GM18868 (cell line): ENCODE data around the gene NPTXR.
"Not testable (repeated sequence)": the region's sequence is repeated elsewhere in the genome, so short reads cannot be mapped to it uniquely, and the experiment has no call there.

Source experiments
- ATAC-seq: cut with Tn5 transposase; IDR thresholded peaks from one replicate; pipeline ENCODE4 v1.9.1; 2021; ENCODE audit warnings: mild to moderate bottlenecking, moderate library complexity; ENCODE audit not compliant: unreplicated experiment

The NPTXR gene

GRCh38 chr22:38832005-38832978, 11.5 kb downstream of the NPTXR start:
- ATAC-seq = no peak

- no peak for ATAC-seq
Measured at GRCh38 chr22:38831166-38831945, 12.5 kb downstream of the NPTXR start.

- ATAC-seq = no peak
Measured at GRCh38 chr22:38830845-38831108, 13.1 kb downstream of the NPTXR start.

- no peak for ATAC-seq
Measured at GRCh38 chr22:38830026-38830844, 13.6 kb downstream of the NPTXR start.

- no peak for ATAC-seq
Measured at GRCh38 chr22:38829485-38829884, 14.3 kb downstream of the NPTXR start.

GRCh38 chr22:38828616-38829205, 15.1 kb downstream of the NPTXR start:
- ATAC-seq = no peak

- no peak for ATAC-seq
Measured at GRCh38 chr22:38828191-38828590, 15.6 kb downstream of the NPTXR start.

GRCh38 chr22:38827510-38827909, 16.3 kb downstream of the NPTXR start:
- no peak for ATAC-seq

GRCh38 chr22:38826801-38827200, 17.0 kb downstream of the NPTXR start:
- ATAC-seq = no peak

- ATAC-seq = no peak
Measured at GRCh38 chr22:38826386-38826785, 17.4 kb downstream of the NPTXR start.

- no peak for ATAC-seq
Measured at GRCh38 chr22:38824585-38824984, 19.2 kb downstream of the NPTXR start.

- no peak for ATAC-seq
Measured at GRCh38 chr22:38823637-38824036, 20.2 kb downstream of the NPTXR start.

- no peak for ATAC-seq
Measured at GRCh38 chr22:38823076-38823475, 20.8 kb downstream of the NPTXR start.

- no peak for ATAC-seq
Measured at GRCh38 chr22:38820020-38820419, 23.8 kb downstream of the NPTXR start.

GRCh38 chr22:38819387-38819940, 24.4 kb downstream of the NPTXR start:
- ATAC-seq = no peak

GRCh38 chr22:38817196-38817595, 26.6 kb downstream of the NPTXR start:
- no peak for ATAC-seq

- no peak for ATAC-seq
Measured at GRCh38 chr22:38815842-38816241, 28.0 kb downstream of the NPTXR start.

- ATAC-seq = no peak
Measured at GRCh38 chr22:38811241-38811640, 32.6 kb downstream of the NPTXR start.

GRCh38 chr22:38805041-38805593, 38.7 kb downstream of the NPTXR start:
- not testable (repeated sequence) for ATAC-seq

GRCh38 chr22:38802671-38803121, 41.1 kb downstream of the NPTXR start:
- no peak for ATAC-seq
